Smooth muscle cell (in vitro differentiated cells): ENCODE measurements around the gene SVOP. TPM values are rescaled to one million over a fixed set of nuclear protein-coding genes. Genes with fewer than 3 reads are reported as not detected.

Source experiments
- DNase-seq: peaks from one replicate; lab custom pipeline; 2025; ENCODE audit not compliant: unreplicated experiment; lab: John Stamatoyannopoulos, UW
- H2AFZ ChIP-seq: fragments of 200-600 bp; sonication (generic); 2 replicates; pipeline ENCODE4 v1.6.0; 2016; ENCODE audit warnings: antibody characterized with exemption, low read depth, mild to moderate bottlenecking
- H3F3A ChIP-seq: fragments of 200-600 bp; sonication (generic); 2 replicates; pipeline ENCODE4 v1.6.0; 2017; ENCODE audit warnings: antibody characterized with exemption, low read depth
- H3K27ac ChIP-seq: fragments of 200-600 bp; sonication (generic); 2 replicates; pipeline ENCODE4 v1.5.1; 2016; ENCODE audit warnings: low read depth, mild to moderate bottlenecking
- H3K27me3 ChIP-seq: fragments of 200-600 bp; sonication (generic); 2 replicates; pipeline ENCODE4 v1.6.1; 2016; ENCODE audit warnings: low read depth, mild to moderate bottlenecking
- H3K36me3 ChIP-seq: fragments of 200-600 bp; sonication (generic); 2 replicates; pipeline ENCODE4 v1.5.1; 2016; ENCODE audit warnings: low read depth
- H3K4me1 ChIP-seq: fragments of 200-600 bp; sonication (generic); 2 replicates; pipeline ENCODE4 v1.5.1; 2016; ENCODE audit warnings: low read depth
- H3K4me2 ChIP-seq: fragments of 200-600 bp; sonication (generic); 2 replicates; pipeline ENCODE4 v1.6.0; 2016; ENCODE audit warnings: mild to moderate bottlenecking
- H3K4me3 ChIP-seq: fragments of 200-600 bp; sonication (generic); 2 replicates; pipeline ENCODE4 v1.5.1; 2016; ENCODE audit warnings: mild to moderate bottlenecking
- H3K79me2 ChIP-seq: fragments of 200-600 bp; sonication (generic); 2 replicates; pipeline ENCODE4 v1.6.0; 2016; ENCODE audit warnings: low read depth, mild to moderate bottlenecking
- H3K9ac ChIP-seq: fragments of 200-600 bp; sonication (generic); 2 replicates; pipeline ENCODE4 v1.6.0; 2016; ENCODE audit warnings: low read depth
- H3K9me3 ChIP-seq: fragments of 200-600 bp; sonication (generic); replicated peaks from 2 replicates; pipeline ENCODE4 v1.5.1; 2016; ENCODE audit warnings: low read depth
- H4K20me1 ChIP-seq: fragments of 200-600 bp; sonication (generic); 2 replicates; pipeline ENCODE4 v1.6.0; 2016; ENCODE audit warnings: low read depth
- CTCF ChIP-seq: fragments of 200-600 bp; sonication (generic); IDR thresholded peaks from 2 replicates; pipeline ENCODE4 v1.5.1; 2017; ENCODE audit warnings: borderline replicate concordance, mild to moderate bottlenecking, antibody characterized with exemption; ENCODE audit not compliant: insufficient read depth, poor library complexity, severe bottlenecking
- WGBS: methylation state at CpG from one replicate; pipeline ENCODE4 v1.1.7; 2016; ENCODE audit warnings: low lambda C conversion rate; 5-methylcytosine and 5-hydroxymethylcytosine counted together
- polyA plus RNA-seq: library from polyadenylated mRNA; unstranded; fragments of >200 nt; fragmentation: Nextera tagmentation; extraction: Ambion mirVana; gene quantifications from 2 replicates; pipeline ENCODE4 v1.2.1, GENCODE V29; 2016
- total RNA-seq: library from RNA; depleted of rRNA; stranded (reverse); fragments of >200 nt; gene quantifications from 2 replicates; pipeline ENCODE4 v1.2.3, GENCODE V29; 2014

SVOP gene
- total and polyA plus RNA-seq, 2 experiments from 2014 or later: not detected

- no peak within 1 kb of the TSS for H3K9ac ChIP-seq
- no peak within 1 kb of the TSS for H3K27ac ChIP-seq
- H3K27me3 ChIP-seq: no peaks in the 10 kb centered on the region
- WGBS: 84% methylated on average over 16 of the region's 16 CpGs
- no peak within 1 kb of the TSS for H3K4me3 ChIP-seq
- no peak within 1 kb of the TSS for H3K4me2 ChIP-seq
- no peaks in the 10 kb centered on the region for H3K79me2 ChIP-seq
- H4K20me1 ChIP-seq: no peaks in the 10 kb centered on the region
- no peaks in the 10 kb centered on the region for H3K36me3 ChIP-seq
- no peaks in the 10 kb centered on the region for H3F3A ChIP-seq
- no peak for DNase-seq
- H2AFZ ChIP-seq: no peak within 1 kb of the TSS
- no peak for TF ChIP-seq CTCF
- H3K4me1 ChIP-seq: no peaks in the 10 kb centered on the region
- no peaks in the 10 kb centered on the region for H3K9me3 ChIP-seq
These were observed 141.1 kb downstream of the SVOP start, which contains the start of gene DAO for GRCh38 chr12:108879615-108880254. Gene DAO, plus strand, starts transcription at chr12:108880092. Its CDS starts 4,915 bp downstream, at chr12:108885007.

- H3K4me2 ChIP-seq: no peak overlapping the region
- no peak overlapping the region for H2AFZ ChIP-seq
- no peaks in the 10 kb centered on the region for H3K79me2 ChIP-seq
- no peaks in the 10 kb centered on the region for H3K9me3 ChIP-seq
- TF ChIP-seq CTCF: no peak
- H3K27me3 ChIP-seq: no peaks in the 10 kb centered on the region
- no peak for DNase-seq
- H3K27ac ChIP-seq: no peak overlapping the region
- H4K20me1 ChIP-seq: no peaks in the 10 kb centered on the region
- no peak overlapping the region for H3K9ac ChIP-seq
- WGBS: 95% methylated on average over 3 of the region's 3 CpGs
- H3K36me3 ChIP-seq: no peaks in the 10 kb centered on the region
- H3K4me1 ChIP-seq: no peaks in the 10 kb centered on the region
- no peak overlapping the region for H3K4me3 ChIP-seq
- no peaks in the 10 kb centered on the region for H3F3A ChIP-seq
These were observed 144.3 kb downstream of the SVOP start for GRCh38 chr12:108876550-108876949.

- Histone ChIP-seq H3K79me2 (no peaks in the 10 kb centered on the region), H3K4me2 (no peak overlapping the region), H3K9ac (no peak overlapping the region), H3K27me3 (no peaks in the 10 kb centered on the region), H3F3A (no peaks in the 10 kb centered on the region), H2AFZ (no peak overlapping the region), H4K20me1 (no peaks in the 10 kb centered on the region), H3K9me3 (no peaks in the 10 kb centered on the region), H3K36me3 (no peaks in the 10 kb centered on the region), H3K4me1 (no peaks in the 10 kb centered on the region), H3K27ac (no peak overlapping the region), H3K4me3 (no peak overlapping the region)
- TF ChIP-seq CTCF: no peak
- 89% methylated on average over 3 of the region's 3 CpGs for WGBS
- no peak for DNase-seq
These were observed 145.0 kb downstream of the SVOP start for GRCh38 chr12:108875682-108876361.
